HCT116 (cell line): ENCODE results near the gene SAMSN1.

Source experiments
- EZH2 ChIP-seq: fragments of 200-600 bp; sonication (generic); IDR thresholded peaks from 2 replicates; pipeline ENCODE4 v1.6.1; 2017; ENCODE audit warnings: antibody characterized with exemption, mixed run types
- FOSL1 ChIP-seq: IDR thresholded peaks from 2 replicates; pipeline ENCODE4 v1.6.1; 2012; ENCODE audit warnings: low read depth
- POLR2A ChIP-seq: IDR thresholded peaks from 2 replicates; pipeline ENCODE4 v1.7.0; 2011; ENCODE audit warnings: borderline replicate concordance; ENCODE audit not compliant: insufficient read depth, insufficient read length; ENCODE audit errors: extremely low read depth
- SIN3A ChIP-seq: IDR thresholded peaks from 2 replicates; pipeline ENCODE4 v1.6.1; 2012; ENCODE audit warnings: low read depth
- SP1 ChIP-seq: IDR thresholded peaks from 2 replicates; pipeline ENCODE4 v1.6.1; 2012; ENCODE audit warnings: low read depth
- TCF7L2 ChIP-seq: IDR thresholded peaks from 2 replicates; pipeline ENCODE4 v1.7.0; 2011; ENCODE audit warnings: borderline replicate concordance, inconsistent platforms; ENCODE audit not compliant: insufficient read depth, insufficient read length; ENCODE audit errors: extremely low read depth
- TF ChIP-seq, protein P1 (sequence below), 3 experiments: fragments of 200-600 bp in 1 of 3; sonication (generic) in 1 of 3; IDR thresholded peaks in 2 of 3; conservative IDR thresholded peaks in 1 of 3; 2 replicates each; pipeline ENCODE4 v1.5.1; 2012 to 2017; ENCODE audit warnings: low read depth in 2 of 3, low read length in 2 of 3, antibody characterized with exemption in 1 of 3, borderline replicate concordance in 1 of 3, control low read depth in 1 of 3, mild to moderate bottlenecking in 1 of 3, mixed read lengths in 1 of 3, mixed run types in 1 of 3, moderate library complexity in 1 of 3; ENCODE audit not compliant: insufficient read depth in 1 of 3
- TF ChIP-seq, protein P2 (sequence below): IDR thresholded peaks from 2 replicates; pipeline ENCODE4 v1.6.1; 2012; ENCODE audit warnings: low read depth

DNA sequence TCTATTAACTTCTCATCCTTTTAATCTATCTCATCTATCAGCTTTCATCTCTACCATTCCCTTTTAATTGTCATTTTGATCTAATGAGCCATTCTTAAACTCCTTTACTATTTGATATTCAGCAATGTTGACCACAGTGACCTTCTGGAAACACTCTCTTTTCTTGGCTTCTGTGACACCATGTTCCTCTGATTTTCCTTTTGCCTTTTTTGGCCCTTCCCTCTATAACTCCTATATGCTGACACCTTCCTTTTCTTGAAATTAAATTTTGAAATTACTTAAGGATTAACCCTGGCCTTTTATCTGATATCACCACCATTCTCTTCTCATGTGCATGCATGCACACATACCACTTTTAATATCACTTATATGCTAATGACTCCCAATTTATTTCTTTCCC is 41.2 kb upstream of the SAMSN1 start:
- TF ChIP-seq, protein P1, sequence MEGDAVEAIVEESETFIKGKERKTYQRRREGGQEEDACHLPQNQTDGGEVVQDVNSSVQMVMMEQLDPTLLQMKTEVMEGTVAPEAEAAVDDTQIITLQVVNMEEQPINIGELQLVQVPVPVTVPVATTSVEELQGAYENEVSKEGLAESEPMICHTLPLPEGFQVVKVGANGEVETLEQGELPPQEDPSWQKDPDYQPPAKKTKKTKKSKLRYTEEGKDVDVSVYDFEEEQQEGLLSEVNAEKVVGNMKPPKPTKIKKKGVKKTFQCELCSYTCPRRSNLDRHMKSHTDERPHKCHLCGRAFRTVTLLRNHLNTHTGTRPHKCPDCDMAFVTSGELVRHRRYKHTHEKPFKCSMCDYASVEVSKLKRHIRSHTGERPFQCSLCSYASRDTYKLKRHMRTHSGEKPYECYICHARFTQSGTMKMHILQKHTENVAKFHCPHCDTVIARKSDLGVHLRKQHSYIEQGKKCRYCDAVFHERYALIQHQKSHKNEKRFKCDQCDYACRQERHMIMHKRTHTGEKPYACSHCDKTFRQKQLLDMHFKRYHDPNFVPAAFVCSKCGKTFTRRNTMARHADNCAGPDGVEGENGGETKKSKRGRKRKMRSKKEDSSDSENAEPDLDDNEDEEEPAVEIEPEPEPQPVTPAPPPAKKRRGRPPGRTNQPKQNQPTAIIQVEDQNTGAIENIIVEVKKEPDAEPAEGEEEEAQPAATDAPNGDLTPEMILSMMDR (IDR thresholded peaks at IDR 0.05 in 2 of 3, conservative IDR thresholded peaks at IDR 0.05 in 1 of 3; ENCODE audit: borderline replicate concordance in 1 of 3, insufficient read depth in 1 of 3, low read depth in 2 of 3, low read length in 2 of 3), result no peak
- TF ChIP-seq SP1 (no peak), SIN3A (no peak), POLR2A (no peak), TCF7L2 (no peak), EZH2 (no peak), FOSL1 (no peak)
- TF ChIP-seq, protein P2, sequence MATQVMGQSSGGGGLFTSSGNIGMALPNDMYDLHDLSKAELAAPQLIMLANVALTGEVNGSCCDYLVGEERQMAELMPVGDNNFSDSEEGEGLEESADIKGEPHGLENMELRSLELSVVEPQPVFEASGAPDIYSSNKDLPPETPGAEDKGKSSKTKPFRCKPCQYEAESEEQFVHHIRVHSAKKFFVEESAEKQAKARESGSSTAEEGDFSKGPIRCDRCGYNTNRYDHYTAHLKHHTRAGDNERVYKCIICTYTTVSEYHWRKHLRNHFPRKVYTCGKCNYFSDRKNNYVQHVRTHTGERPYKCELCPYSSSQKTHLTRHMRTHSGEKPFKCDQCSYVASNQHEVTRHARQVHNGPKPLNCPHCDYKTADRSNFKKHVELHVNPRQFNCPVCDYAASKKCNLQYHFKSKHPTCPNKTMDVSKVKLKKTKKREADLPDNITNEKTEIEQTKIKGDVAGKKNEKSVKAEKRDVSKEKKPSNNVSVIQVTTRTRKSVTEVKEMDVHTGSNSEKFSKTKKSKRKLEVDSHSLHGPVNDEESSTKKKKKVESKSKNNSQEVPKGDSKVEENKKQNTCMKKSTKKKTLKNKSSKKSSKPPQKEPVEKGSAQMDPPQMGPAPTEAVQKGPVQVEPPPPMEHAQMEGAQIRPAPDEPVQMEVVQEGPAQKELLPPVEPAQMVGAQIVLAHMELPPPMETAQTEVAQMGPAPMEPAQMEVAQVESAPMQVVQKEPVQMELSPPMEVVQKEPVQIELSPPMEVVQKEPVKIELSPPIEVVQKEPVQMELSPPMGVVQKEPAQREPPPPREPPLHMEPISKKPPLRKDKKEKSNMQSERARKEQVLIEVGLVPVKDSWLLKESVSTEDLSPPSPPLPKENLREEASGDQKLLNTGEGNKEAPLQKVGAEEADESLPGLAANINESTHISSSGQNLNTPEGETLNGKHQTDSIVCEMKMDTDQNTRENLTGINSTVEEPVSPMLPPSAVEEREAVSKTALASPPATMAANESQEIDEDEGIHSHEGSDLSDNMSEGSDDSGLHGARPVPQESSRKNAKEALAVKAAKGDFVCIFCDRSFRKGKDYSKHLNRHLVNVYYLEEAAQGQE, result no peak
